Endothelial cell of umbilical vein (primary cell): ENCODE measurements around the gene GRIK3. TPM values are rescaled to one million over a fixed set of nuclear protein-coding genes. Genes with fewer than 3 reads are reported as not detected.

Experiments
- BruUV-seq: library from RNA; stranded (reverse); fragments of 400-500 nt; replicated peaks from 2 replicates; lab custom pipeline; 2021; lab: Mats Ljungman, UMichigan
- CTCF ChIA-PET: fragments of 300-600, 350-600 bp; sonication (Branson Sonifier 250); formaldehyde crosslinking; loops from one replicate; lab custom pipeline; 2021; ENCODE audit warnings: antibody characterized with exemption, inconsistent platforms; lab: Charles Lee
- POLR2A ChIA-PET: fragments of 300-600, 350-600 bp; sonication (Branson Sonifier 250); formaldehyde crosslinking; loops from one replicate; lab custom pipeline; 2021; ENCODE audit warnings: antibody characterized with exemption, inconsistent platforms; lab: Charles Lee
- DNase-seq: peaks from one replicate; pipeline ENCODE4 v3.0.0-alpha.2; 2011; ENCODE audit warnings: low read depth, low spot score
- FAIRE-seq: peaks from 2 replicates; lab custom pipeline; 2011; peaks lifted over from hg19 to GRCh38; lab: Jason Lieb, UNC
- H2AFZ ChIP-seq: 2 replicates; pipeline ENCODE4 v1.6.0; 2012; ENCODE audit warnings: low read depth, low read length, control low read depth, inconsistent platforms
- H3K27ac ChIP-seq: 2 replicates; pipeline ENCODE4 v1.5.1; 2011; ENCODE audit warnings: low read depth, mild to moderate bottlenecking, control low read depth, low read length, moderate library complexity; ENCODE audit not compliant: insufficient read depth
- H3K27me3 ChIP-seq, 2 experiments: 2 replicates each; pipeline versions ENCODE4 v1.6.0 to v1.6.1; 2011; ENCODE audit warnings: low read length in 2 of 2, mixed read lengths in 1 of 2; ENCODE audit not compliant: control insufficient read depth in 2 of 2, insufficient read depth in 2 of 2
- H3K36me3 ChIP-seq, 2 experiments: 2 replicates in 1 of 2; 3 replicates in 1 of 2; pipeline ENCODE4 v1.5.1; 2011; ENCODE audit warnings: low read length in 2 of 2, mild to moderate bottlenecking in 1 of 2, moderate library complexity in 1 of 2; ENCODE audit not compliant: control insufficient read depth in 2 of 2, insufficient read depth in 2 of 2; ENCODE audit errors: extremely low read depth in 1 of 2
- H3K4me1 ChIP-seq: 3 replicates; pipeline ENCODE4 v1.5.1; 2011; ENCODE audit warnings: mild to moderate bottlenecking, low read length; ENCODE audit not compliant: control insufficient read depth, insufficient read depth; ENCODE audit errors: extremely low read depth
- H3K4me2 ChIP-seq: 2 replicates; pipeline ENCODE4 v1.6.1; 2011; ENCODE audit warnings: low read length, control low read depth, mixed read lengths; ENCODE audit not compliant: insufficient read depth
- H3K4me3 ChIP-seq, 3 experiments: fragments of 200-600 bp in 1 of 3; sonication (generic), shearing (Covaris generic) in 1 of 3; replicated peaks in 1 of 3; 2 replicates each; pipeline ENCODE4 v1.5.1; 2011 to 2016; ENCODE audit warnings: control low read depth in 3 of 3, low read length in 3 of 3, mild to moderate bottlenecking in 2 of 3, inconsistent platforms in 1 of 3, low read depth in 1 of 3, moderate library complexity in 1 of 3; ENCODE audit not compliant: insufficient read depth in 1 of 3
- H3K79me2 ChIP-seq: 2 replicates; pipeline ENCODE4 v1.6.0; 2012; ENCODE audit warnings: low read length, inconsistent platforms; ENCODE audit not compliant: control insufficient read depth, insufficient read depth
- H3K9ac ChIP-seq: replicated peaks from 2 replicates; pipeline ENCODE3; 2011; ENCODE audit warnings: low read length, control low read depth; ENCODE audit not compliant: insufficient read depth; ENCODE audit errors: extremely low read depth
- H3K9me1 ChIP-seq: replicated peaks from 3 replicates; pipeline ENCODE4 v1.6.0; 2011; ENCODE audit warnings: mild to moderate bottlenecking, low read length; ENCODE audit not compliant: control insufficient read depth, insufficient read depth; ENCODE audit errors: extremely low read depth
- H3K9me3 ChIP-seq: replicated peaks from 2 replicates; pipeline ENCODE4 v1.5.1; 2012; ENCODE audit warnings: low read length, inconsistent platforms; ENCODE audit not compliant: control insufficient read depth, insufficient read depth
- H4K20me1 ChIP-seq: replicated peaks from 2 replicates; pipeline ENCODE3; 2011; ENCODE audit warnings: mild to moderate bottlenecking, low read length; ENCODE audit not compliant: control insufficient read depth, insufficient read depth; ENCODE audit errors: extremely low read depth
- EZH2 ChIP-seq: IDR thresholded peaks from 2 replicates; pipeline ENCODE4 v1.6.1; 2012; ENCODE audit warnings: borderline replicate concordance, low read depth, mild to moderate bottlenecking, moderate library complexity, low read length, inconsistent platforms; ENCODE audit not compliant: severe bottlenecking
- FOS ChIP-seq: IDR thresholded peaks from 2 replicates; pipeline ENCODE4 v1.6.1; 2011; ENCODE audit warnings: mild to moderate bottlenecking, low read length, moderate library complexity, borderline replicate concordance; ENCODE audit not compliant: insufficient read depth
- GATA2 ChIP-seq: IDR thresholded peaks from 2 replicates; pipeline ENCODE4 v1.7.0; 2011; ENCODE audit warnings: low read depth, mild to moderate bottlenecking, moderate library complexity, mixed read lengths, low read length; ENCODE audit not compliant: insufficient read length, insufficient read depth
- JUN ChIP-seq: IDR thresholded peaks from 2 replicates; pipeline ENCODE4 v1.6.1; 2011; ENCODE audit warnings: borderline replicate concordance, low read depth; ENCODE audit not compliant: insufficient read length, insufficient read depth
- MAX ChIP-seq: IDR thresholded peaks from 2 replicates; pipeline ENCODE4 v1.6.1; 2011; ENCODE audit not compliant: insufficient read depth, insufficient read length
- MYC ChIP-seq: IDR thresholded peaks from one replicate; pipeline ENCODE4 v1.6.1; 2011; ENCODE audit warnings: mild to moderate bottlenecking, low read depth, low read length
- POLR2A ChIP-seq: IDR thresholded peaks from 2 replicates; pipeline ENCODE4 v1.6.1; 2012; ENCODE audit warnings: low read depth, mild to moderate bottlenecking, control low read depth, low read length
- POLR2AphosphoS5 ChIP-seq: IDR thresholded peaks from 2 replicates; pipeline ENCODE4 v1.6.1; 2012; ENCODE audit warnings: low read depth, mild to moderate bottlenecking, control low read depth, low read length, moderate library complexity; ENCODE audit not compliant: insufficient read depth
- dilution Hi-C: fragments of 300-500 bp; cut with MboI; formaldehyde crosslinking; loops from one replicate; pipeline ENCODE4 v1.15.0; 2019; ENCODE audit warnings: low sequenced_read_pairs; ENCODE audit not compliant: extremely low pct_ligation_motif_present
- intact Hi-C: fragments of 100-400 bp; cut with micrococcal nuclease; formaldehyde crosslinking; loops from one replicate; pipeline ENCODE4 v1.10.0; 2022
- polyA plus RNA-seq, 4 experiments: library from polyadenylated mRNA; depleted of rRNA in 3 of 4; stranded (reverse) in 3 of 4; unstranded in 1 of 4; fragments of >200 nt; gene quantifications; 2 replicates each; pipeline versions ENCODE4 v1.2.1 to v1.2.3, GENCODE V29; 2011 to 2012; ENCODE audit warnings: missing spikeins in 1 of 4
- total RNA-seq: library from RNA; stranded (reverse); gene quantifications from 2 replicates; pipeline ENCODE4 v1.2.3, GENCODE V29; 2021
- TF ChIP-seq, protein P1 (sequence below), 2 donors: IDR thresholded peaks; 1 replicate in 1 of 2; 2 replicates in 1 of 2; pipeline ENCODE4 v1.5.1; 2011; ENCODE audit warnings: low read length in 2 of 2, mild to moderate bottlenecking in 2 of 2, moderate library complexity in 2 of 2, control low read depth in 1 of 2, inconsistent platforms in 1 of 2, low read depth in 1 of 2; ENCODE audit not compliant: insufficient read depth in 1 of 2; ENCODE audit errors: extremely low read depth in 1 of 2

The GRIK3 gene
- total and polyA plus RNA-seq, 2 donors (not counting 3 experiments of a cell fraction or from before 2014, with no cell fraction given) = not detected

GRCh38 chr1:37040261-37040660, 5.9 kb upstream of the GRIK3 start:
- POLR2A ChIA-PET = no interaction called here
- Histone ChIP-seq H2AFZ (no peak overlapping the region), H3K27ac (no peak overlapping the region), H3K27me3 (peaks cover 24 to 33% of the 10 kb centered on the region in 2 experiments), H3K4me1 (no peaks in the 10 kb centered on the region), H3K9me3 (no peaks in the 10 kb centered on the region), H3K9ac (no peak overlapping the region), H3K4me3 (no peak overlapping the region), H3K9me1 (no peaks in the 10 kb centered on the region), H3K36me3 (no peaks in the 10 kb centered on the region), H3K4me2 (no peak overlapping the region), H3K79me2 (no peaks in the 10 kb centered on the region), H4K20me1 (no peaks in the 10 kb centered on the region)
- intact Hi-C loops (no loop called here), dilution Hi-C loops (no loop called here)
- DNase-seq = no peak
- CTCF ChIA-PET = no interaction called here
- no TSS peak for BruUV-seq
- FAIRE-seq = no peak
- TF ChIP-seq MYC = no peak
- TF ChIP-seq EZH2 = no peak
- no peak for TF ChIP-seq GATA2
- TF ChIP-seq POLR2A = no peak
- no peak for TF ChIP-seq MAX
- TF ChIP-seq POLR2AphosphoS5 = no peak
- TF ChIP-seq, protein P1, sequence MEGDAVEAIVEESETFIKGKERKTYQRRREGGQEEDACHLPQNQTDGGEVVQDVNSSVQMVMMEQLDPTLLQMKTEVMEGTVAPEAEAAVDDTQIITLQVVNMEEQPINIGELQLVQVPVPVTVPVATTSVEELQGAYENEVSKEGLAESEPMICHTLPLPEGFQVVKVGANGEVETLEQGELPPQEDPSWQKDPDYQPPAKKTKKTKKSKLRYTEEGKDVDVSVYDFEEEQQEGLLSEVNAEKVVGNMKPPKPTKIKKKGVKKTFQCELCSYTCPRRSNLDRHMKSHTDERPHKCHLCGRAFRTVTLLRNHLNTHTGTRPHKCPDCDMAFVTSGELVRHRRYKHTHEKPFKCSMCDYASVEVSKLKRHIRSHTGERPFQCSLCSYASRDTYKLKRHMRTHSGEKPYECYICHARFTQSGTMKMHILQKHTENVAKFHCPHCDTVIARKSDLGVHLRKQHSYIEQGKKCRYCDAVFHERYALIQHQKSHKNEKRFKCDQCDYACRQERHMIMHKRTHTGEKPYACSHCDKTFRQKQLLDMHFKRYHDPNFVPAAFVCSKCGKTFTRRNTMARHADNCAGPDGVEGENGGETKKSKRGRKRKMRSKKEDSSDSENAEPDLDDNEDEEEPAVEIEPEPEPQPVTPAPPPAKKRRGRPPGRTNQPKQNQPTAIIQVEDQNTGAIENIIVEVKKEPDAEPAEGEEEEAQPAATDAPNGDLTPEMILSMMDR (IDR thresholded peaks at IDR 0.05; ENCODE audit: extremely low read depth in 1 of 2, insufficient read depth in 1 of 2, low read depth in 1 of 2, low read length in 2 of 2) = no peak
- TF ChIP-seq JUN = no peak
- no peak for TF ChIP-seq FOS
